Measurements from ENCODE around the gene METTL23. TPM values are rescaled to one million over a fixed set of nuclear protein-coding genes. Genes with fewer than 3 reads are reported as not detected.
"Not testable (repeated sequence)": the region's sequence is repeated elsewhere in the genome, so short reads cannot be mapped to it uniquely, and the experiment has no call there.

Gene METTL23
- total and polyA plus RNA-seq, 2 of the 8 experiments (the other 6 are each of a cell fraction or from before 2014, with no cell fraction given) = 36.1 to 60.2 TPM

GRCh38 chr17:76731800-76732733 lies 5.4 kb downstream of the METTL23 start:
- not testable (repeated sequence) for H2BK15ac ChIP-seq (ENCODE audit: low read length); H3K14ac ChIP-seq (ENCODE audit: insufficient read length); H2AK5ac ChIP-seq (ENCODE audit: low read depth, low read length); H2BK5ac ChIP-seq (ENCODE audit: low read depth, low read length); H3K4me2 ChIP-seq (ENCODE audit: insufficient read depth in 1 of 2, low read depth in 2 of 2, low read length in 2 of 2); H3K18ac ChIP-seq (ENCODE audit: extremely low read depth, low read length); H3K23ac ChIP-seq (ENCODE audit: insufficient read length); H2AFZ ChIP-seq (ENCODE audit: low read length); H2BK120ac ChIP-seq (replicated peaks; ENCODE audit: low read depth, low read length); H3K9ac ChIP-seq (replicated peaks in 1 of 4; ENCODE audit: extremely low read depth in 1 of 4, low read depth in 3 of 4, low read length in 3 of 4); H3K4ac ChIP-seq (replicated peaks; ENCODE audit: insufficient read length, low read depth, low read length); H3K27me3 ChIP-seq (replicated peaks in 1 of 4; ENCODE audit: control insufficient read depth in 3 of 4, extremely low read depth in 1 of 4, insufficient read depth in 3 of 4, low read length in 3 of 4); H3K23me2 ChIP-seq (ENCODE audit: low read depth, low read length); H3K79me1 ChIP-seq (ENCODE audit: low read depth, low read length); H4K91ac ChIP-seq (replicated peaks; ENCODE audit: insufficient read length, low read length); H3K4me3 ChIP-seq (ENCODE audit: extremely low read depth in 1 of 4, insufficient read depth in 2 of 4, low read depth in 3 of 4, low read length in 4 of 4); H2BK12ac ChIP-seq (ENCODE audit: low read depth, low read length); H3K9me3 ChIP-seq (ENCODE audit: insufficient read depth in 2 of 2, low read depth in 1 of 2, low read length in 1 of 2); H4K8ac ChIP-seq (ENCODE audit: extremely low read depth, insufficient read depth, low read length); H3K27ac ChIP-seq (ENCODE audit: low read depth, low read length); H2BK20ac ChIP-seq (ENCODE audit: low read length); FAIRE-seq; DNase-seq (ENCODE audit: low read depth in 1 of 2, low spot score in 2 of 2); H3K56ac ChIP-seq (replicated peaks; ENCODE audit: insufficient read length, low read depth, low read length); H4K5ac ChIP-seq (ENCODE audit: insufficient read length, low read depth, low read length)
- peaks cover 17 to 51% (median 36%) of the 10 kb centered on the region in 4 experiments for H3K36me3 ChIP-seq (ENCODE audit: control insufficient read depth in 2 of 4, insufficient read depth in 4 of 4, low read length in 3 of 4)
- peaks cover 17 to 22% of the 10 kb centered on the region in 2 experiments for H4K20me1 ChIP-seq (replicated peaks in 1 of 2; ENCODE audit: control insufficient read depth in 1 of 2, insufficient read depth in 2 of 2, low read length in 2 of 2)
- POLR2A ChIA-PET (ENCODE audit: partially characterized antibody) = interaction anchor here (0.6 to 9.2 kb wide), 24 partner anchors 6 to 851 kb away, joined by 3 to 181 read pairs (median 3); partner anchors contain the start of genes JMJD6, METTL23 and PRCD
- peak; percentile 18 to 24; a peak in 1 of 3 replicates for TF ChIP-seq POLR2A (IDR thresholded peaks at IDR 0.05; ENCODE audit: control extremely low read depth in 1 of 2, low read depth in 2 of 2, low read length in 2 of 2)
- peak; percentile 71 for TF ChIP-seq POLR2AphosphoS5 (IDR thresholded peaks at IDR 0.05; ENCODE audit: low read depth, low read length)
- WGBS, 2 experiments (ENCODE audit: extremely low coverage in 1 of 2, insufficient coverage in 1 of 2, insufficient read length in 1 of 2, insufficient replicate concordance in 2 of 2, low coverage in 1 of 2, low lambda C conversion rate in 2 of 2, missing lambda C conversion rate in 1 of 2) = 89% methylated on average over 13 of the region's 13 CpGs; no CpG with 5 or more reads in 1 of the 2 experiments
- CTCF ChIA-PET (ENCODE audit: partially characterized antibody) = interaction anchor here (0.9 to 1.2 kb wide), 3 partner anchors 18 to 79 kb away, joined by 3 to 4 read pairs (median 3); no protein-coding TSS in a partner anchor
- H3K79me2 ChIP-seq (ENCODE audit: control insufficient read depth in 1 of 2, insufficient read depth in 2 of 2, low read length in 2 of 2) = peaks cover 16 to 69% of the 10 kb centered on the region in 2 experiments
- H3K4me1 ChIP-seq (replicated peaks in 1 of 4; ENCODE audit: control insufficient read depth in 3 of 4, insufficient read depth in 4 of 4, low read length in 3 of 4) = peaks cover 2 to 12% (median 5%) of the 10 kb centered on the region in 4 experiments; a peak in 5 of 7 replicates
